Left lung (tissue), 10 donors: ENCODE data around the gene LRRC32. TPM values are rescaled to one million over a fixed set of nuclear protein-coding genes. Genes with fewer than 3 reads are reported as not detected.

ENCODE experiments used
- ATAC-seq: fragments of 200-7000 bp; cut with Tn5 transposase; one replicate; pipeline ENCODE4 v1.9.1; 2020; ENCODE audit warnings: moderate library complexity
- DNase-seq, 4 donors: peaks; one replicate each; pipeline ENCODE4 v3.0.0-alpha.2; 2013 to 2020
- H3K27ac ChIP-seq, 2 donors: fragments of 200-600 bp; sonication (generic) in 1 of 2; one replicate each; pipeline versions ENCODE4 v1.5.0 to v1.8.0; 2020 to 2021
- H3K27me3 ChIP-seq, 2 donors: fragments of 200-600 bp; sonication (generic) in 1 of 2; one replicate each; pipeline versions ENCODE4 v1.5.0 to v1.8.0; 2020 to 2021
- H3K36me3 ChIP-seq, 2 donors: fragments of 200-600 bp; sonication (generic) in 1 of 2; one replicate each; pipeline versions ENCODE4 v1.5.0 to v1.8.0; 2020 to 2021
- H3K4me1 ChIP-seq, 2 donors: fragments of 200-600 bp; one replicate each; pipeline ENCODE4 v1.8.0; 2021
- H3K4me3 ChIP-seq, 2 donors: fragments of 200-600 bp; sonication (generic) in 1 of 2; one replicate each; pipeline versions ENCODE4 v1.5.0 to v1.8.0; 2020 to 2021; ENCODE audit warnings: mild to moderate bottlenecking in 1 of 2
- H3K9me3 ChIP-seq, 2 donors: fragments of 200-600 bp; sonication (generic) in 1 of 2; one replicate each; pipeline versions ENCODE4 v1.5.0 to v1.8.0; 2020 to 2021
- CTCF ChIP-seq, 2 donors: fragments of 200-600 bp; sonication (generic) in 1 of 2; IDR thresholded peaks; one replicate each; pipeline versions ENCODE4 v1.5.0 to v1.8.0; 2021; ENCODE audit warnings: antibody characterized with exemption in 2 of 2
- intact Hi-C, 2 donors: fragments of 100-400 bp; cut with DNase I; formaldehyde crosslinking; loops; one replicate each; pipeline versions ENCODE4 v1.11.2 to v1.14.2; 2022
- polyA plus RNA-seq, 6 donors: library from polyadenylated mRNA; unstranded; fragments of 120-200 nt; gene quantifications; one replicate each; pipeline ENCODE4 v1.2.1, GENCODE V29; 2013; ENCODE audit not compliant: insufficient read length in 6 of 6
- total RNA-seq, 2 donors: library from RNA; stranded (reverse); fragmentation: NEBNext Ultra II Directional; extraction: Animal tissue kit (Norgen Biotek cat#: 25700); gene quantifications; one replicate each; pipeline ENCODE4 v1.2.1, GENCODE V29; 2021
- donor health status: DM: no; HTN: yes; CAD: no.
- donor health status: DM: no; HTN: no; CAD: no.

LRRC32 gene
- total and polyA plus RNA-seq, 8 donors = 38.7 to 66.8 (median 45.0) TPM

- Histone ChIP-seq H3K4me3 (no peak overlapping the region), H3K9me3 (no peaks in the 10 kb centered on the region), H3K27me3 (no peaks in the 10 kb centered on the region), H3K27ac (peak overlapping the region; percentile 33 to 62), H3K4me1 (peaks cover 5 to 28% of the 10 kb centered on the region in 2 donors), H3K36me3 (peaks cover 0 to 7% of the 10 kb centered on the region in 2 donors)
- ATAC-seq (peak; percentile 57), DNase-seq (peak in 3 of 4 donors; percentile 55 to 89 (median 76))
- intact Hi-C loops = no loop called here
- TF ChIP-seq CTCF (IDR thresholded peaks at IDR 0.05) = no peak
These were observed 16.2 kb downstream of the LRRC32 start for GRCh38 chr11:76654298-76654851.

GRCh38 chr11:76653674-76654284 is 16.8 kb downstream of the LRRC32 start:
- Histone ChIP-seq H3K9me3 (no peaks in the 10 kb centered on the region), H3K27me3 (no peaks in the 10 kb centered on the region), H3K36me3 (peaks cover 0 to 7% of the 10 kb centered on the region in 2 donors), H3K4me1 (peaks cover 5 to 28% of the 10 kb centered on the region in 2 donors), H3K27ac (peak overlapping the region; percentile 28 to 62), H3K4me3 (no peak overlapping the region)
- TF ChIP-seq CTCF (IDR thresholded peaks at IDR 0.05) = no peak
- ATAC-seq (peak; percentile 63), DNase-seq (peak in 3 of 4 donors; percentile 52 to 91 (median 83))
- intact Hi-C loops = no loop called here

- Histone ChIP-seq H3K9me3 (no peaks in the 10 kb centered on the region), H3K4me3 (no peak overlapping the region), H3K27me3 (no peaks in the 10 kb centered on the region), H3K36me3 (peaks cover 0 to 7% of the 10 kb centered on the region in 2 donors), H3K4me1 (peaks cover 5 to 28% of the 10 kb centered on the region in 2 donors), H3K27ac (peak overlapping the region in 1 of 2 donors; percentile 35)
- no peak for TF ChIP-seq CTCF (IDR thresholded peaks at IDR 0.05)
- intact Hi-C loops = no loop called here
- ATAC-seq = no peak
- peak in 1 of 4 donors; percentile 23 for DNase-seq
These were observed 17.4 kb downstream of the LRRC32 start for GRCh38 chr11:76653012-76653673.

GRCh38 chr11:76649851-76650372 is 20.6 kb downstream of the LRRC32 start:
- Histone ChIP-seq H3K27me3 (no peaks in the 10 kb centered on the region), H3K36me3 (no peaks in the 10 kb centered on the region), H3K27ac (no peak overlapping the region), H3K4me1 (peaks cover 2 to 3% of the 10 kb centered on the region in 2 donors), H3K9me3 (peaks cover 0 to 5% of the 10 kb centered on the region in 2 donors), H3K4me3 (no peak overlapping the region)
- no peak for ATAC-seq
- DNase-seq = no peak
- intact Hi-C loops = no loop called here
- TF ChIP-seq CTCF (IDR thresholded peaks at IDR 0.05) = no peak

- Histone ChIP-seq H3K27ac (no peak overlapping the region), H3K4me1 (no peaks in the 10 kb centered on the region), H3K27me3 (peaks cover 0 to 3% of the 10 kb centered on the region in 2 donors), H3K4me3 (no peak overlapping the region), H3K36me3 (no peaks in the 10 kb centered on the region), H3K9me3 (peaks cover 0 to 5% of the 10 kb centered on the region in 2 donors)
- ATAC-seq (no peak), DNase-seq (no peak)
- intact Hi-C loops = no loop called here
- TF ChIP-seq CTCF (IDR thresholded peaks at IDR 0.05) = no peak
These were observed 21.5 kb downstream of the LRRC32 start for GRCh38 chr11:76649011-76649410.
